ENCODE measurements around the gene CEP89. TPM values are rescaled to one million over a fixed set of nuclear protein-coding genes. Genes with fewer than 3 reads are reported as not detected.

The CEP89 gene
- total and polyA plus RNA-seq, 2 of the 4 experiments (the other 2 are of a cell fraction), result 7.2 to 17.4 TPM

DNA sequence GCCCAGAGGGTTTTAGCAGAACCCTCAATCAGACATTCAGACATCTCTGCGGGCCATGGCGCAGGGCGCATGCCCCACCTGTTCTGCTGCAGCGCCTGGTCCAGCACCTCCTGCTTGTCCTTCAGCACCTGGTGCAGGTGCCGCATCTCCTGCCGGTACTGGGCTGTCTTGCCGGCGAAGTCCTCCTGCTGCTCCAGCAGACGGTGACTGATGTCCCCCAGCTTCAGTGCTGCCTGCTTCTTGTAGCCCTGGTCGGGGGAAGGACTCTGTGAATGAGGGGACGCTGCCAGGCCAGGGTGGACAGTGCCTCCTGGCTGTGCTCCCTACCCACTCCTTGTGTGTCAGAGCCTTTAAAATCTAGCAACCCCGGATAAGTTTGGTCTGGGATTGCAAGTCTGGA is 90.0 kb downstream of the CEP89 start:
- no peak overlapping the region for H2BK5ac ChIP-seq (ENCODE audit: low read depth, low read length, poor library complexity, severe bottlenecking)
- H3K4me1 ChIP-seq (ENCODE audit: control insufficient read depth, insufficient read depth, low read length), result no peaks in the 10 kb centered on the region
- H2AK9ac ChIP-seq (replicated peaks; ENCODE audit: low read depth, low read length, poor library complexity), result no peak overlapping the region
- H2BK15ac ChIP-seq (ENCODE audit: low read depth, low read length), result no peak overlapping the region
- H3K79me1 ChIP-seq (ENCODE audit: low read depth in 1 of 2, low read length in 2 of 2), result no peaks in the 10 kb centered on the region
- no peak overlapping the region for H3K18ac ChIP-seq (ENCODE audit: low read depth, low read length)
- H2BK20ac ChIP-seq (ENCODE audit: low read depth, low read length), result no peak overlapping the region
- no peak overlapping the region for H2AFZ ChIP-seq (replicated peaks; ENCODE audit: low read length, poor library complexity)
- H3K27ac ChIP-seq (ENCODE audit: insufficient read depth, low read length), result no peak overlapping the region
- dilution Hi-C loops (cut with HindIII; ENCODE audit: low sequenced_read_pairs, unreplicated experiment) (no loop called here), intact Hi-C loops (cut with micrococcal nuclease) (no loop called here), in situ Hi-C loops (cut with MboI; ENCODE audit: low sequenced_read_pairs) (no loop called here)
- no peak overlapping the region for H3K4me2 ChIP-seq (ENCODE audit: low read depth, low read length)
- H3K9me1 ChIP-seq (ENCODE audit: insufficient read depth, low read length), result no peaks in the 10 kb centered on the region
- no peak overlapping the region for H3K4ac ChIP-seq (ENCODE audit: low read depth, low read length)
- H3K4me3 ChIP-seq (ENCODE audit: insufficient read depth, low read depth, low read length), result no peak overlapping the region
- no peak overlapping the region for H4K5ac ChIP-seq (ENCODE audit: low read depth, low read length)
- WGBS, 2 experiments (ENCODE audit: extremely low coverage in 2 of 2, insufficient read length in 1 of 2), result 98% methylated on average over 6 of the region's 12 CpGs; no CpG with 5 or more reads in 1 of the 2 experiments
- no TSS peak for BruUV-seq (replicated peaks)
- no peak overlapping the region for H4K8ac ChIP-seq (ENCODE audit: low read depth in 2 of 2, low read length in 2 of 2)
- no peak overlapping the region for H4K91ac ChIP-seq (ENCODE audit: insufficient read depth, low read depth, low read length)
- ChIA-PET POLR2A (ENCODE audit: unreplicated experiment) (no interaction called here), CTCF (interaction anchor here (0.9 kb wide), 1 partner anchor 10 kb away, joined by 3 read pairs; no protein-coding TSS in a partner anchor)
- H3K9ac ChIP-seq (ENCODE audit: low read depth, low read length), result no peak overlapping the region
- no peaks in the 10 kb centered on the region; the same call in none of the 2 replicates for H3K36me3 ChIP-seq (ENCODE audit: control insufficient read depth, insufficient read depth, low read length)
- no peak overlapping the region for H3K23ac ChIP-seq (ENCODE audit: low read depth, low read length)
- H3K9me3 ChIP-seq (ENCODE audit: control insufficient read depth, insufficient read depth, low read length), result no peaks in the 10 kb centered on the region
- ATAC-seq (ENCODE audit: low read depth) (no peak), DNase-seq (no peak)
- TF ChIP-seq CHD1 (IDR thresholded peaks at IDR 0.05; ENCODE audit: low read depth, low read length) (no peak), RFX5 (IDR thresholded peaks at IDR 0.05; ENCODE audit: low read depth, low read length) (no peak)
- H3K27me3 ChIP-seq (ENCODE audit: control insufficient read depth, insufficient read depth, low read length), result no peaks in the 10 kb centered on the region
- H2BK120ac ChIP-seq (ENCODE audit: low read depth, low read length), result no peak overlapping the region
- H4K20me1 ChIP-seq (ENCODE audit: insufficient read depth, low read length), result no peaks in the 10 kb centered on the region
- no peak overlapping the region for H3K56ac ChIP-seq (ENCODE audit: extremely low read depth, insufficient read depth, low read length)
- no peak overlapping the region for H2AK5ac ChIP-seq (ENCODE audit: low read depth, low read length)
- H3K14ac ChIP-seq (replicated peaks; ENCODE audit: low read depth, low read length), result no peak overlapping the region

Measured in IMR-90 (cell line).